Chondrocyte (in vitro differentiated cells): ENCODE data around the gene ABCC2. TPM values are rescaled to one million over a fixed set of nuclear protein-coding genes. Genes with fewer than 3 reads are reported as not detected.
"Not testable (repeated sequence)": the region's sequence is repeated elsewhere in the genome, so short reads cannot be mapped to it uniquely, and the experiment has no call there.

Experiments used
- DNase-seq: peaks from one replicate; pipeline ENCODE4 v3.0.0; 2021; ENCODE audit warnings: mixed read lengths, low spot score
- H3K27ac Mint-ChIP-seq: one replicate; pipeline ENCODE4 v1.8.0; 2021; ENCODE audit warnings: mild to moderate bottlenecking, moderate library complexity, mixed read lengths; ENCODE audit not compliant: unreplicated experiment
- H3K27me3 Mint-ChIP-seq: 2 replicates; pipeline ENCODE4 v1.8.0; 2021; ENCODE audit warnings: low read depth, mixed read lengths
- H3K36me3 Mint-ChIP-seq: 2 replicates; pipeline ENCODE4 v1.8.0; 2021; ENCODE audit warnings: low read depth, mixed read lengths
- H3K4me1 Mint-ChIP-seq: 2 replicates; pipeline ENCODE4 v1.8.0; 2021; ENCODE audit warnings: low read depth, mild to moderate bottlenecking, mixed read lengths
- H3K4me3 Mint-ChIP-seq: one replicate; pipeline ENCODE4 v1.8.0; 2021; ENCODE audit warnings: mild to moderate bottlenecking, moderate library complexity, mixed read lengths; ENCODE audit not compliant: unreplicated experiment
- H3K9me3 Mint-ChIP-seq: 2 replicates; pipeline ENCODE4 v1.8.0; 2021; ENCODE audit warnings: low read depth, mixed read lengths
- CTCF ChIP-seq: fragments of 200-600 bp; sonication (generic); IDR thresholded peaks from 2 replicates; pipeline ENCODE4 v1.5.0; 2021; ENCODE audit warnings: antibody characterized with exemption, mild to moderate bottlenecking, moderate library complexity
- total RNA-seq: library from RNA; stranded (reverse); gene quantifications from 3 replicates; pipeline ENCODE4 v1.2.1, GENCODE V29; 2021

Gene ABCC2
- total RNA-seq, 1 donor from 2014 or later = 0.57 TPM

- H3K4me1 Mint-ChIP-seq = peaks cover 17% of the 10 kb centered on the region
- H3K27ac Mint-ChIP-seq = no peak overlapping the region
- no peaks in the 10 kb centered on the region for H3K9me3 Mint-ChIP-seq
- no peak for TF ChIP-seq CTCF
- no peaks in the 10 kb centered on the region for H3K27me3 Mint-ChIP-seq
- DNase-seq = no peak
- peaks cover 36% of the 10 kb centered on the region for H3K36me3 Mint-ChIP-seq
- no peak overlapping the region for H3K4me3 Mint-ChIP-seq
Observed at GRCh38 chr10:99894613-99895012, 112.2 kb downstream of the ABCC2 start.

- Mint-ChIP-seq H3K4me1 (peaks cover 17% of the 10 kb centered on the region), H3K36me3 (peaks cover 36% of the 10 kb centered on the region)
- not testable (repeated sequence) for DNase-seq, H3K27ac Mint-ChIP-seq, H3K4me3 Mint-ChIP-seq, H3K27me3 Mint-ChIP-seq, H3K9me3 Mint-ChIP-seq
Observed at GRCh38 chr10:99895066-99895465, 112.6 kb downstream of the ABCC2 start.

GRCh38 chr10:99895867-99896266 is 113.4 kb downstream of the ABCC2 start:
- DNase-seq = no peak
- no peaks in the 10 kb centered on the region for H3K9me3 Mint-ChIP-seq
- no peak for TF ChIP-seq CTCF
- H3K4me1 Mint-ChIP-seq = peaks cover 17% of the 10 kb centered on the region
- no peak overlapping the region for H3K4me3 Mint-ChIP-seq
- H3K36me3 Mint-ChIP-seq = peaks cover 36% of the 10 kb centered on the region
- no peak overlapping the region for H3K27ac Mint-ChIP-seq
- H3K27me3 Mint-ChIP-seq = no peaks in the 10 kb centered on the region

Other genes with a start within 250 kb of the ABCC2 start
- not detected in 3 replicates for gene NKX2-3, start 249.7 kb upstream of the ABCC2 start, total RNA-seq
- 26.4 to 46.7 TPM (median 31.9 TPM) in 3 replicates for gene SLC25A28, start 162.2 kb upstream of the ABCC2 start, total RNA-seq
- 28.8 to 32.3 TPM (median 29.5 TPM) in 3 replicates for gene ENTPD7, start 123.1 kb upstream of the ABCC2 start, total RNA-seq
- gene COX15, start 50.5 kb upstream of the ABCC2 start, total RNA-seq = 20.8 to 29.8 TPM (median 21.3 TPM) in 3 replicates
- 14.4 to 19.1 TPM (median 14.5 TPM) in 3 replicates for gene CUTC, start 50.4 kb upstream of the ABCC2 start, total RNA-seq
- gene DNMBP, start 227.3 kb downstream of the ABCC2 start, total RNA-seq = 10.9 to 13.4 TPM (median 11.7 TPM) in 3 replicates